NB4 (cell line): ENCODE measurements around the gene FBXL17.

Experiments used
- DNase-seq: peaks from one replicate; pipeline ENCODE4 v3.0.0; 2010; ENCODE audit warnings: low read depth
- H3K4me3 ChIP-seq: one replicate; pipeline ENCODE4 v1.5.1; 2011; ENCODE audit warnings: mild to moderate bottlenecking, low read depth, low read length, moderate library complexity
- CTCF ChIP-seq: IDR thresholded peaks from one replicate; pipeline ENCODE4 v1.5.1; 2012; ENCODE audit warnings: low read depth, low read length
- MYC ChIP-seq: IDR thresholded peaks from 2 replicates; pipeline ENCODE4 v1.6.1; 2011; ENCODE audit warnings: low read depth, low read length
- POLR2A ChIP-seq: IDR thresholded peaks from 2 replicates; pipeline ENCODE4 v1.6.1; 2011; ENCODE audit warnings: mild to moderate bottlenecking; ENCODE audit not compliant: insufficient read length; ENCODE audit errors: extremely low read depth
- TF ChIP-seq, protein P1 (sequence below): IDR thresholded peaks from 2 replicates; pipeline ENCODE4 v1.6.1; 2011; ENCODE audit warnings: low read depth, low read length

The FBXL17 gene

GRCh38 chr5:107997338-107997980 is 384.4 kb downstream of the FBXL17 start:
- DNase-seq, result no peak
- TF ChIP-seq POLR2A (no peak), MYC (no peak), CTCF (no peak)
- TF ChIP-seq, protein P1, sequence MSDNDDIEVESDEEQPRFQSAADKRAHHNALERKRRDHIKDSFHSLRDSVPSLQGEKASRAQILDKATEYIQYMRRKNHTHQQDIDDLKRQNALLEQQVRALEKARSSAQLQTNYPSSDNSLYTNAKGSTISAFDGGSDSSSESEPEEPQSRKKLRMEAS, result no peak
- H3K4me3 ChIP-seq, result no peak overlapping the region

GRCh38 chr5:107993341-107993740 is 388.6 kb downstream of the FBXL17 start:
- TF ChIP-seq MYC (no peak), POLR2A (no peak), CTCF (no peak)
- TF ChIP-seq, protein P1, result no peak
- no peak overlapping the region for H3K4me3 ChIP-seq
- DNase-seq, result no peak

- TF ChIP-seq POLR2A, result no peak
- no peak for TF ChIP-seq CTCF
- TF ChIP-seq, protein P1, result no peak
- TF ChIP-seq MYC, result no peak
- no peak for DNase-seq
- no peak overlapping the region for H3K4me3 ChIP-seq
Measured at GRCh38 chr5:107990881-107991810, 390.8 kb downstream of the FBXL17 start.

DNA sequence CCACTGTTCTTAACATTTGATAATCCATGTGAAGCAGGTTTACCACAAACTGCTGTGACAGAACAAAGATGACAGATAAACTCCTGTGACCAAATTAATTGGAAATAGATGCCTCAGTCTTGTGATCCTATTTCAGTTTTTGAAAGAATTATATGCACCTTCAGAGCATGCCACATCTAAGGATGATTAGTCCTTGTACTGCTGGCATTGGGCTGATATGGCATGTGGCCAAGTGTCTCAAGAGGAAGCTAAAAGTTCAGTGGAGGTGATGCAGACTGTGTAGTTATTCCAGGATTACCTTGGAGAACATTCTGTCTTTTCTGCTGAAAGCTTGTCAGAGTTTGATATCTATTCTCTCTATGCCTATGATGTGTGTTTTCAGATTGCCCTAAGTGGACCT is 396.8 kb downstream of the FBXL17 start:
- TF ChIP-seq MYC (no peak), CTCF (no peak), POLR2A (no peak)
- TF ChIP-seq, protein P1, result no peak
- no peak overlapping the region for H3K4me3 ChIP-seq
- DNase-seq, result peak; percentile 1

DNA sequence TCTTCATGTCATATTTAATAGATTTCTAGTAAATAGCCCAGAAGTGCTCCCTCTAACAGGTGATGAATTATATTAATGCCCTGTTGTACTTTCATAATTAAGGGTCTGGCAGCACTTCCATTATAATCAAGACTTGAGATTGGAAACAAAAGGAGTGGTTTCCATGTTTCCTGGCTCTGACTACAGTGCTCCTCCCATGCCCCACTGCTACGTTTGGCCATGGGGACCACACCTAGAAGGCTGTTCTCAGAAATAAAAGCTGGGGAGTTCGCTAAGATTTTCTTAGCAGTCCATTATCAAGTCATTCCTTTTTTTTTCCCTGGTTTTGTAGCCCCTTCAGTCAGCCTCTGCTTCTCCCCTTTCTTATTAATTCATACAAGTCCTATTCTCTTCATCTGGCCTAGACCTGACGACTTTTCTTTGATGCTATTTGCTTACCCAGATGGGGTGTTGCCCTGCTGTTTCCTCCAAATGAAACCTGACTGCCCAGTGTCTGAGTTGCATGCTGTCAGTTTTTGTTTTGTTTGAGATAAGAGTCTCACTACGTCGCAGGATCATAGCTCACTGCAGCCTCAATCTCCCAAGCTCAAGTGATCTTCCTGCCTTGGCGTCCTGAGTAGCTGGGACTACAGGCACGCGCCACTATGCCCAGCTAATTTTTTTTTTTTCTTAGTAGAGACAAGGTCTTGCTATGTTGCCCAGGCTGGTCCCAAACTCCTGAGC is 399.0 kb downstream of the FBXL17 start:
- no peak for DNase-seq
- TF ChIP-seq, protein P1, result no peak
- TF ChIP-seq POLR2A, result no peak
- no peak for TF ChIP-seq MYC
- TF ChIP-seq CTCF, result no peak
- H3K4me3 ChIP-seq, result no peak overlapping the region
